MCF 10A (cell line): ENCODE data around the gene DCAF6. TPM values are rescaled to one million over a fixed set of nuclear protein-coding genes. Genes with fewer than 3 reads are reported as not detected.
A peak's percentile ranks its signal among the peaks of the same experiment; 100 is the strongest.
"Not testable (repeated sequence)": the region's sequence is repeated elsewhere in the genome, so short reads cannot be mapped to it uniquely, and the experiment has no call there.

Experiments
- BruUV-seq: library from RNA; stranded (reverse); fragments of 400-500 nt; replicated peaks from 2 replicates; lab custom pipeline; 2021; lab: Mats Ljungman, UMichigan
- CTCF ChIA-PET: fragments of 300-600 bp; sonication (Branson Sonifier 250); formaldehyde crosslinking; extraction: SDS; loops from one replicate; lab custom pipeline; 2021; ENCODE audit warnings: antibody characterized with exemption, inconsistent platforms; lab: Yijun Ruan, JAX
- POLR2A ChIA-PET: fragments of 300-600, 350-650 bp; sonication (Branson Sonifier 250); formaldehyde crosslinking; extraction: SDS; loops from one replicate; lab custom pipeline; 2020; ENCODE audit warnings: antibody characterized with exemption, inconsistent platforms; lab: Yijun Ruan, JAX
- DNase-seq: peaks from one replicate; pipeline ENCODE4 v3.0.0-alpha.2; 2018; ENCODE audit not compliant: unreplicated experiment
- H3K27ac Mint-ChIP-seq: one replicate; pipeline ENCODE4 v1.8.0; 2022; ENCODE audit warnings: mild to moderate bottlenecking, low read depth, mixed read lengths; ENCODE audit not compliant: unreplicated experiment
- H3K27me3 Mint-ChIP-seq: one replicate; pipeline ENCODE4 v1.8.0; 2022; ENCODE audit warnings: mixed read lengths; ENCODE audit not compliant: insufficient read depth, unreplicated experiment
- H3K36me3 Mint-ChIP-seq: one replicate; pipeline ENCODE4 v1.8.0; 2022; ENCODE audit warnings: mild to moderate bottlenecking, moderate library complexity, mixed read lengths; ENCODE audit not compliant: insufficient read depth, unreplicated experiment
- H3K4me1 Mint-ChIP-seq: one replicate; pipeline ENCODE4 v1.8.0; 2022; ENCODE audit warnings: mixed read lengths; ENCODE audit not compliant: insufficient read depth, unreplicated experiment
- H3K4me3 Mint-ChIP-seq: one replicate; pipeline ENCODE4 v1.8.0; 2022; ENCODE audit warnings: mild to moderate bottlenecking, moderate library complexity, mixed read lengths; ENCODE audit not compliant: unreplicated experiment
- H3K9me3 Mint-ChIP-seq: one replicate; pipeline ENCODE4 v1.8.0; 2022; ENCODE audit warnings: mixed read lengths; ENCODE audit not compliant: unreplicated experiment
- CTCF ChIP-seq: fragments of 200-600 bp; IDR thresholded peaks from one replicate; pipeline ENCODE4 v1.8.0; 2022; ENCODE audit warnings: antibody characterized with exemption, mild to moderate bottlenecking; ENCODE audit not compliant: unreplicated experiment
- intact Hi-C: fragments of 100-400 bp; cut with micrococcal nuclease; formaldehyde crosslinking; loops from 2 replicates; pipeline ENCODE4 v1.14.1; 2022
- total RNA-seq: library from RNA; stranded (reverse); gene quantifications from 2 replicates; pipeline ENCODE4 v1.2.3, GENCODE V29; 2022

Gene DCAF6
- total RNA-seq, 1 experiment from 2014 or later: 57.2 TPM

GRCh38 chr1:168050880-168051279 lies 114.4 kb downstream of the DCAF6 start:
- H3K27ac Mint-ChIP-seq: no peak overlapping the region
- POLR2A ChIA-PET: no interaction called here
- CTCF ChIA-PET: interaction anchor here (0.6 to 2.0 kb wide), 5 partner anchors 21 to 190 kb away, joined by 3 to 10 read pairs (median 3); no protein-coding TSS in a partner anchor
- H3K9me3 Mint-ChIP-seq: no peaks in the 10 kb centered on the region
- intact Hi-C loops: no loop called here
- peaks cover 37% of the 10 kb centered on the region for H3K36me3 Mint-ChIP-seq
- no peaks in the 10 kb centered on the region for H3K27me3 Mint-ChIP-seq
- H3K4me3 Mint-ChIP-seq: no peak overlapping the region
- H3K4me1 Mint-ChIP-seq: no peaks in the 10 kb centered on the region
- no peak for TF ChIP-seq CTCF
- DNase-seq: no peak
- no TSS peak for BruUV-seq

- POLR2A ChIA-PET: interaction anchor here (1.1 to 1.3 kb wide), 2 partner anchors 12 to 83 kb away, joined by 3 to 4 read pairs; no protein-coding TSS in a partner anchor
- H3K36me3 Mint-ChIP-seq: peaks cover 38% of the 10 kb centered on the region
- H3K27ac Mint-ChIP-seq: peak overlapping the region; percentile 7
- no peak for TF ChIP-seq CTCF
- no peaks in the 10 kb centered on the region for H3K27me3 Mint-ChIP-seq
- no peaks in the 10 kb centered on the region for H3K9me3 Mint-ChIP-seq
- CTCF ChIA-PET: interaction anchor here (0.6 to 1.5 kb wide), 5 partner anchors 8 to 261 kb away, joined by 3 to 4 read pairs (median 3); no protein-coding TSS in a partner anchor
- peaks cover 6% of the 10 kb centered on the region for H3K4me1 Mint-ChIP-seq
- no TSS peak for BruUV-seq
- DNase-seq: no peak
- intact Hi-C loops: no loop called here
- H3K4me3 Mint-ChIP-seq: no peak overlapping the region
Observed at GRCh38 chr1:168053681-168054080, 117.2 kb downstream of the DCAF6 start.

GRCh38 chr1:168054117-168054516 lies 117.6 kb downstream of the DCAF6 start:
- peaks cover 40% of the 10 kb centered on the region for H3K36me3 Mint-ChIP-seq
- H3K4me3 Mint-ChIP-seq: no peak overlapping the region
- ChIA-PET POLR2A (interaction anchor here (1.3 kb wide), 2 partner anchors 12 to 83 kb away, joined by 3 to 6 read pairs; no protein-coding TSS in a partner anchor), CTCF (interaction anchor here (0.5 to 1.5 kb wide), 6 partner anchors 9 to 49 kb away, joined by 3 to 4 read pairs (median 4); no protein-coding TSS in a partner anchor)
- H3K27me3 Mint-ChIP-seq: no peaks in the 10 kb centered on the region
- no peaks in the 10 kb centered on the region for H3K9me3 Mint-ChIP-seq
- intact Hi-C loops: no loop called here
- H3K4me1 Mint-ChIP-seq: peaks cover 6% of the 10 kb centered on the region
- no TSS peak for BruUV-seq
- no peak for TF ChIP-seq CTCF
- DNase-seq: no peak
- H3K27ac Mint-ChIP-seq: no peak overlapping the region

- BruUV-seq, H3K27me3 Mint-ChIP-seq, H3K27ac Mint-ChIP-seq, H3K4me3 Mint-ChIP-seq, intact Hi-C loops, H3K9me3 Mint-ChIP-seq, DNase-seq, H3K4me1 Mint-ChIP-seq: not testable (repeated sequence)
- peaks cover 40% of the 10 kb centered on the region for H3K36me3 Mint-ChIP-seq
- CTCF ChIA-PET: interaction anchor here (3.6 kb wide), 1 partner anchor 27 kb away, joined by 16 read pairs; no protein-coding TSS in a partner anchor
- POLR2A ChIA-PET: interaction anchor here (1.0 kb wide), 1 partner anchor 120 kb away, joined by 3 read pairs; no protein-coding TSS in a partner anchor
Observed at GRCh38 chr1:168056152-168056551, 119.7 kb downstream of the DCAF6 start.
